SIG-M5 treated with dmso at 0.1 percent for 504 hours (cell line): ENCODE results near the gene ST7L.

Experiments
- DNase-seq: peaks from one replicate; lab custom pipeline; 2025; ENCODE audit not compliant: unreplicated experiment; lab: John Stamatoyannopoulos, UW

ST7L gene

DNA sequence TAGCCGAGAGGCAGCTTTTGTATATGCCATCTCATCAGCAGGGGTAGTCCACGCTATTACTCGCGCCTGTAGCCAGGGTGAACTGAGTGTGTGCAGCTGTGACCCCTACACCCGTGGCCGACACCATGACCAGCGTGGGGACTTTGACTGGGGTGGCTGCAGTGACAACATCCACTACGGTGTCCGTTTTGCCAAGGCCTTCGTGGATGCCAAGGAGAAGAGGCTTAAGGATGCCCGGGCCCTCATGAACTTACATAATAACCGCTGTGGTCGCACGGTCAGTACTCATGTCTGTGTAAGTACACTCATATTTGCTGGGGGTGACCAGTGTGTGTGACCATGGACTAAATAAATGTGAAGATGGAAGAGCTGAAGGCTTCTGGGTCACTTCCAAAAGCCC lies 102.8 kb downstream of the ST7L start:
- DNase-seq, result no peak

DNA sequence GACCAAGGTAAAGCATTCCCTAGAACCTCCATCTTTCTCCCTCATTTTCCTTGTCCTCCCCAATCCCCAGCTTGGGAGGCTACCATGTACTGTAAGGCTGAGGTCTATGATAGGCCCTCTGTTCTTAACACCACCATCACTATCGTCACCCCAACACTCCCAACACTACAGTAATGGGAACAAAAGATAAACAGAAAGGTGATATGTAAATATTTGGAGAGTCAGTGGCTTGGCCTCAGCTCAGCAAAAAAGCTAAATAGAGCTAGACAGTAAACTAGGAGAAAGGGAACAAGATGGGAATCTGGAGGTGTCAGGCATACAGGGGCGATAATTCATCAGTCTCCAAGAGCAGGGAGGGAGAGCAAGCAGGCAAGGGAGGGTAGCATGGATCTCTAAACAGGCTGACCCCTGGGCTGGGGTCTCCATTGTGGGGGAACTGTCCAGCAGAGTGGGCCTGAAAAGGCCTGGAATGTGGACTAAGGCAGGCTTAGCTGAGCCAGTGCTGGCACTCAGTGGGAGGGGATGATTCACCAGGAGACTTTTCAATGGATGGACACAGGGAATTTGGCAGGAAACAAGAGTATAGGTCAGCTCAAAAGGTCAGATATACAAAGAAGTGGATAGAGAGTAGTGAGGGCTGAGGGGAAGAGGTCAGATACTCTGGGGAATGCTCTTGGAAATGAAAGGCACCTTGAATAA lies 103.5 kb downstream of the ST7L start:
- no peak for DNase-seq

DNA sequence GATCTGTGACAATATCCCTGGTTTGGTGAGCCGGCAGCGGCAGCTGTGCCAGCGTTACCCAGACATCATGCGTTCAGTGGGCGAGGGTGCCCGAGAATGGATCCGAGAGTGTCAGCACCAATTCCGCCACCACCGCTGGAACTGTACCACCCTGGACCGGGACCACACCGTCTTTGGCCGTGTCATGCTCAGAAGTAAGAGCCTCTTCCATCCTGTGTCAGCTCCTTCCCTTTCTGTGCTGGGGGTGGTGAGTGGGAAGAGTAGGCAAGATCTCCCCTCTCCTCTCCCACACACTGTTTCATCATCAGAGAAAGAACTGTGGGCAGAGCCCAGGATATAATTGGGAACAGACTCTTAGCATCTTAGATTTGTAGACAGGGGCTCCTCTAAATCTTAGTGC lies 104.0 kb downstream of the ST7L start:
- no peak for DNase-seq

DNA sequence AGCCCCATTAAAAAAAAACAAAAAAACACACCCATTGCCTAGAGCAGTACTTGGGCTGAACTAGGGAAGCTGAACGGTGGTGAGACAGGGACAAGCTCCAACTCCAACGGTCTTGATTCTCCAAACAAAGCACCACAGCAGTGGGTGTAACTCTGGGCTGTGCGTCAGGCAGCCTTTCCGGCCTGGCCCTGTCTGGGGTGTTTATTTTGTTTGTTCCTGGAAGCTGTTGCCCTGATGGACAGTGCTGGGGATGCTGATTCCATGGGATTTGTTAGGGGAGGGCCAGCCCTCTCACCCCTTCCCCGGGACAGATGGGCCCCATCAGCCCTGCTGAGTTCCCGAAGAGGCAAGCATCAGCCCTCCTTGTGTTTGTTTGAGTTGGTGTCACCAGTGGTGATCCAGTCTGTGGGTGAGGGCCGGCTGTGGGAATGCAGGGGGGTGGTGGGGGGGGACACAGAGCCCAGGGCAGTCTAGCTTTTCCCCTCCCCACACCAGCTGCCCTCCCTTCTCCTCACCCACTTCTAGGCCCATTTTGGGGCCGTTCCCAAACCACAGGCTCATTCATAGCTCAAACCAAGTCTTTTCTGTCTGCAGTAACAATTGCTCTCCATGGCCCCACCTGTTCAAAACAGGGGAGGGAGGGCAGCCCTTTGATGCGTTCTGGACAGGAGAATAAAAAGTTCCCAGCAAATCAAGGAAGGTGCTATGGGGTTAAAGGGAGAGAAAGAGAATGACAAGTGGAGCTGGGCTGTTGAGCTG lies 105.7 kb downstream of the ST7L start:
- no peak for DNase-seq

DNA sequence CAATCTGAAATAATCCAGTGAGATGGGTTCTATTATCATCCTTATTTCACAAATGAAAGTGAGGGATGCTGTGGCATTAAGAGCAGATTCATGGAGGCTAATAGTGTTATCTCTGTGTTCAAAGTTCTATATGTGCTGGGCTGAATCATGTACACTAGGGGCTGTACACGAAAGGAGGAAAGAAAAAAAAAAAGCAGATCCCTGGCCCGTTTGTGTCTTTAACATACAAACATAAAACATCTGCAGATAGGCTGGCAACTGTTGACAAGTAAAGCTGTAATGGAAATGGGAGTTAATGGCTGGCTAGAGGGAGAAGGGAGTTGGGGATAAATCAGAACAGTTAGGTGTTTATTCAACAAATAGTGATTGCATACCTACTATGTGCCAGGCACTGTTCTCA lies 107.0 kb downstream of the ST7L start:
- no peak for DNase-seq

DNA sequence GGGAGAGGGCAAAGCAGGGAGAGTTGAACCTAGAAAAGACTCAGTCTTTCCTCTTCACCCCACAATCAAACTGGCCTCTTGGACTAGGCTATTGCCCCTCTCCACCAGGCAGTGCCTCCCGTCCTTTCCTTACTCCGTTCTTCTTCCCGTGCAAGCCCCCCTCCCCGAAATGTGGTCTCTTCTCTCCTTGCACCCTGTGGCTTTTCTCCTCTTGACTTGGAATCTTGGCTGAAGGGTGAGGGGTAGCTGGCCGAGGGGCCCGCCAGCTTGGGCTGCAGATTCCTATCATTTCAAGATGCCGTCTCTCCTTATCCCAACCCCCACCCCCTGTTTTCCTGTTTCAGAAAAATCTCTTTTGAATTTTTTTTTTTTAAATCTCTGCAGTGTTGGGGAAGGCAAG lies 108.6 kb downstream of the ST7L start:
- DNase-seq, result no peak

DNA sequence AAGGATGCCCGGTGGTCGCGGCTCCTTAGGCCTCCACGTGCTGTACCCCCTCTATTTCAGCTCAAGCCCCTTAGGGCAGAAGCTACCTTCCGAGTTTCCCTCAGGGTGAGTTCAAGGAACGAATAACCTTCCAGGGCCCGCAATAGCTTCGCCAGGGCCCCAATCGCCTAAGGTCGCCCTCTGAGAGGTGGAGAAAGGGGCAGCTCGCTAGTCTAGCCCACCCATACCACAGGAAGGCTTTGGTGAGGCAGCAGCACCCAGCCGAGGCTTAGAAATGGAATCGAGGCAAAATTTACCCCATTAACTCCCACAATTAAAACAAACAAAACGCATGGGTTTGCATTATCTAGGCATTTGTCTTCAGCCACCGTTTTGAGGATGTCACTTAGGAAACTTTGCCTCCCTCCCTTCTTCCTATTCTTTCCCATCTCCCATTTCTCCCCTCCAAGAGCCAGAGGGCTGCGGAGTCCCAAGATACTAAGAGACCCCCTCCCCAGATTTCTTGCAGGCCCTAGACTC lies 109.2 kb downstream of the ST7L start:
- DNase-seq, result no peak

DNA sequence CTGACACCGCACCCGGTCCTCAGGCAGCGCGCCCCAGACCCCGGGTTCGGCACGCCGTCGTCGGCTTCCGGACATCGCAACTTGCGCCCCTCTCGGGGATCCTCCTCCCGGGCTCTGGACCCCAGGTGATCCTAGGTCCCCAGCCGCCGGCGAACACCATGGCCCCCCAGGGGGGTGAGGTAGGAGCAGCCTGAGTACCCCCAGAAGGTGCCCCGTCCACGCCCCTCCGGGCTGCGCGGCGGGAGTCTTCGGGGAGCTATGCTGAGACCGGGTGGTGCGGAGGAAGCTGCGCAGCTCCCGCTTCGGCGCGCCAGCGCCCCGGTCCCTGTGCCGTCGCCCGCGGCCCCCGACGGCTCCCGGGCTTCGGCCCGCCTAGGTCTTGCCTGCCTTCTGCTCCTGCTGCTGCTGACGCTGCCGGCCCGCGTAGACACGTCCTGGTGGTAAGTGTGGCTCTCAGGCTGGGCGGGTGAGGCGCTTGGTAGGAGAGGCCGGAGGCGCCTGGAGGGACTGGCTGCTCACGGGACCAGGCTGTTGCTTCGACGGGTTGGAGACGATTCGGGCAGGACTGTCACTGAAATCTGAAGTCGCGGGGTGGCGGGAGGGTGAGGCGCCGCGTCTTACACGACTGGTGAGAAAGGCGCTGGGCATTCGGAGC lies 109.8 kb downstream of the ST7L start:
- no peak for DNase-seq

DNA sequence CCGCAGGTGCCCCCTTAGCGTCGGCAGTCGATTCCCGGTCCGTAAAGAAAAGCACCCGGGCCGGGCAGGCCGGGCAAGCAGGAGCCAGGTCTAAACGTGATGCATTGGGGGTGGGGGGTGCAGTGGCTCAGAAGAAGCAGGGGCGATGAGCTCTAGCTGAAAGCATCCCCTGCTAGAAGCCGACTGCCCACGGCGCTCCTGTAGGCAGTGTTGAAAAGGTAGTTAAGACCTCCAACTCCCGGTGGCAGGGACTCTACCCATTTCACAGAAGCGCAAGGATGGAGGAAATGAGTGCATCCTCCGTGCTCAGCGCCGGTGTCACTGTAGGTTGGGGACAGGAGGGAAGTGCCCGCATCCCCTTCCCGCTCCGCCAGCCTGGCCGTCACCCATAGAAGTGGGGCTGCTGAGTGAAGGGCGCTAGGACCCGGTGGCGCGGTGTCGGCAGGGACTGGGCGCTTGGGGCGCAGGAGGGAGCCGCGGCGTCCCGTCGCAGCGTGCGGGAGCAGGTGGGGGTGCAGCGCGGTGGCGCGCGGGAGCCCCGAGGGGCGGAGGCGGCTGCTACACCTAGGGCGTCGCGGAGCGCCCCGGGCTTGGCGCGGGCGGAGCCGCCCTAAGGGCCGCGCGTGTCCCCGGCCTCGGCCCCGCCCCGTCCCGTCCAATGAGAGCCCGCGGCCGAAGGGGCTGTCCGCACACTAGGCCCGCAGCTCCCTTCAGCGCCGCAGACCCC lies 110.5 kb downstream of the ST7L start, which contains the start of gene WNT2B:
WNT2B (plus strand) TSS at position 688 of the 727 bp plus-strand sequence. CDS start 298 bp downstream, outside the sequence.
- peak; percentile 18 for DNase-seq

DNA sequence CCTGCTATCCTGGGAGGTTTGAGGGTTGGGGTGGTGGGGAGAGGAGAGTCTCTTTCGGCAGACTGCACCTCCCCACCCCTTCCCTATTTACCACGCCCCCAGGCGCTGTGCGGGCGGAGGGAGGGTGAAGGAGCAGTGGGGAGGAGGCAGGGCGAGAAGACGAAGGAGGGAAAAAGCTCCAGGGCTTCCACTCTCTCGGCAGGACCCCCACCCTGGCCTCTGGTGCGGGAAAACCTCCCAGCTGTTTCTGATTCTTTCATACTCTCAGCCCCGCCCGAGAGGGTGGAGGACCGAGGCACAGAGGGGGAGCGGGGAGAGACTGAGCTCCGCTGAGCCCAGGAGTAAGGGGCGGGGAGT lies 111.0 kb downstream of the ST7L start:
- no peak for DNase-seq

DNA sequence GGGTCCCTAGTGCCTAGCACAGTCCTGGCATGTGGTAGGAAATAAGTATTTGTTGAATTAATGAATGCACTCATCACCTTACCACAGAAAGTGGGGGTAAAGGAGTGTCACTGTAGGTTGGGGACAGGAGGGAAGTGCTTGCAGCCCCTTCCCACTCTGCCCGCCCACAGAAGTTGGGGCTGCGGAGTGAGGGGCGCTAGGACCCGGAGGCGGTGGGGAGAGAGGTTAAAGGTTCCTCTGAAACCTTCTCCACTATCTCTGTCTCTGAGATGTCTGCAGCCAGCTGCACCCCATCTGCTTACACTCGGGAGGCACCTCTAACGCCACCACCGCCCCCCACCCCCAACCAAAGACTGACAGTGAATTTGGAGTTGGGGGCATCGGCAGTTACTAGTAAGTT lies 111.6 kb downstream of the ST7L start:
- no peak for DNase-seq

DNA sequence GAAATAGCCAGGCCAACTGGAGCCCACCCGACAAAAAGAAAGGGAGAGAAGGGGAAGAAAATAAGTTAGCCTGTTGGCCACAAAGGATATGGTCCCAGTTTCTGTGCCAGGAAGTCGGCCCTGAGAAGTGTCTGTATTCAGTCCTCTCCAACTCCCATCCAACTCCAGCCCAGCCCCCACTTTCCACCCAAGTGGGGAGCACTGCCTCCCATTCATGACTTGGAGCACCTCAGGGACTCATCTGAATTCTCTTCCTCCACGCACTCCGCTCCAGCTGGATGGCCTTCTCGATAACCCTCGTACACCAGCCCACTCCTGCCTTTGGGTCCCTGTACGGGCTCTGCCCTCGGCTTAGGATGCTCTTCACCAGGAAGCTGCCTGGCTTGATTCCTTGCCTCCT lies 112.2 kb downstream of the ST7L start:
- no peak for DNase-seq

DNA sequence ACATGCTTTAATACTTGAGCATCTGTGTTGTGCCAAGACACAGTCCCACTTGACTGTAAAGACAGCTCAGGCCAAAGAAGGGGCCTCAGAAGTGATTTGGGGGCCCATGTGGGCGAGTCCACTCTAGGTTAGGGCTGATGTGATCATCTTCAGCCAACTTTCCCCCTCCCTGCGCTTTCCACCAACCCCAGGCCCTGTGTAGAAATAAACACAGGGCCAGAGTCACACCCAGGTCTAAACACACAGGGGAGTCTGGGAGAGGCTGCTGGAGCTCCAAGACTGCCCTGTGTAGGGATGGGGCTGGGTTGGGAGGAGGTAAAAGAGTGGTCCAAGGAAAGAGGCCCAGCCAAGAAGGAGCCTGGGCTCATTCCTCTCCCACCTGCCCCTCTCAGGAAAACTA lies 112.6 kb downstream of the ST7L start:
- DNase-seq, result no peak

DNA sequence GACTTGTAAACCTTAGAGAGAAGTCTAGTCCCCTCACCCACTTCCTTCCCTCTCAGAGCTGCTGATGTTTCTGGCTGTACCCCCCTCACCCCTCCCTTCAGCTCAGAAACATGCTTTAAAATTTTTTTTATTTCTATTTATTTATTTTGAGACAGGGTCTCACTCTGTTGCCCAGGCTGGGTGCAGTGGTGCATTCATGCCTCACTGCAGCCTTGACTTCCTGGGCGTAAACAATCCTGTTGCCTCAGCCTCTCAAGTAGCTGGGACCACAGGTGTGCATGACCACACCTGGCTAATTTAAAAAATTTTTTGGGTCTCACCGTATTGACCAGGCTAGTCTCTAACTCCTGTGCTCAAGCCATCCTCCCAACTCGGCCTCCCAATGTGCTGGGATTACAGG lies 113.1 kb downstream of the ST7L start:
- no peak for DNase-seq

DNA sequence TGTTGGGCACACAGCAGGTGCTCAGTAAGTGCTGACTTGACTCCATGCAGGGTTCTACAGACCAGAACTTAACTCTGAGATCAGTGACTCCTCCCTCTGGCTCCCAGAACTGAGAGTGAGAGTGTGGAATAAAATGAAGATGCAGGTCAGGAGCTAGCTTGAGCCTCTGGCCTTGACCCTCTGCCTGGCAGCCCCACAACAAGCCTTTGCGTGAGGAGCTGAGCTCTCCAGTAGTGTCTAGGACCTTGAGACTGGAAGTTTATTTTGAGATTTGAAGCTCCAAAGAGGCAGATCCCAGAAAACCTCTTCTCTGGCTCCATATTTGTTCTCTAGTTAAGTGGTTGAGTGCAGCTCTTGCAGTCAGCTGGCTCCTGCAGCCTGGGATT lies 113.5 kb downstream of the ST7L start:
- no peak for DNase-seq

DNA sequence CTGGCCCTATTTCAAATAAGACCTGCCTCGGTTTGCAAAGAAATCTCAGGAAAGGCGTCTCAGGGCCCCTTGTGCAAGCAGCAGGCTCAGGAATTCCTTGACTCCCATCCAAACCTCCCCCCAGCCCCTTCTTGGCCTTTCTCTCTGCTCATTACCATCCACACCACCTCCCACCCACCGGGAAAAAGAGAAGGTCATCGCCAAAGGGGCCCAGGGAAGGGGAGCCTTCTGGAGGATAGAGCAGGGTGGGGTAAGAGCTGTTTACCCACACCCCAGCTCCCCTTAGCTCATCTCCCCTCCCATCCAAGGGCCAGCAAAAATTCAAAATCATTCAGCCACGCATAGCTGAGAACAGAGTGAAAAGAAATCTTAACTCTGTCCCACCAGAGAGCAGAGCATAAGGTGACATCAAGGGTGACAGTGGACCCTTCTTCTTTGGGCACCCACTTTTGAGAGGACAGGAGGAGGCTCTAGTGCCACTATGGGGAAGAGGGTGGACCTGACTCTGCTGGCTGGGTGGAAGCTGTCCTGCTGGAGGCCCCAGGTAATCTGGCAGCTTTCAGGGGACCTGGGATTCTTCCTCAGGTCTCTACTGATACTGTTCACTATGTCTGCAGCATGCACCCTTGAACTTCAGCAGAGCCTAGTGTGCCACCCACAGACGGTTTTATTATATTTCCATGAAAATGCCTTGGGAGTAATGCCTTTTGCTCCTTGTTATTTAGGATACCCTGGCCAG lies 114.1 kb downstream of the ST7L start:
- DNase-seq, result no peak

DNA sequence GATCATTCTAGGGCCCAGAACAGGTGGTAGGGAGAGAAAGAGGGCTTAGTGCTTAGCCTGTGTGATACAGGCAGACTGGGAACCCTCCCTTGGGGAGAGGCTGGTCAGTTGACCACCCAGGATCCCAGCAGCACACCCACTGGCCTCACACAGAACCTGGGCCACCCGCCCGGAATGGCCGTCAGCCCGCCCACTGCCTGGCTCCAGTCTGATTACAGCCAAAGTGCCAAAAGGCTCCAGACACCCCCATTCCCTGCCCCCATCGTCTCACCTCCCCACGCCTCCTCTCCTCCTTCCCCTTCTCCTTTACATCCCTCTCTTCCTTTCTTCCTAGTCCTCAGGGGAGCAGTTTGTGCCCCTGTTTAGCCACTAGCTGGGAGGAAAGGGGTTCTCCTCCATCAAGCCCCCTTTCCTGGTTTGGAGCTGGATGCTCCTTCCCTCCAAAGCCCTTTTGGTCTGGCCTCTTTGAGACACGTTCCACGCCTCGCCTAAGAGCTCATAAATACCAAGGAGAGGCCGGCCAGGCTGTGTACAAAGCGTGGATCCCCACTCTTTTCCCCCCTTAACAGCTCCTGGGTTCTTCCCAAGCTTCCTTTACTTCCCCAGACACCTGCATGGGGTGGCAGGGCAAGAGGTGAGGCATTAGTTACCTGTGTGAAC lies 114.8 kb downstream of the ST7L start:
- no peak for DNase-seq

DNA sequence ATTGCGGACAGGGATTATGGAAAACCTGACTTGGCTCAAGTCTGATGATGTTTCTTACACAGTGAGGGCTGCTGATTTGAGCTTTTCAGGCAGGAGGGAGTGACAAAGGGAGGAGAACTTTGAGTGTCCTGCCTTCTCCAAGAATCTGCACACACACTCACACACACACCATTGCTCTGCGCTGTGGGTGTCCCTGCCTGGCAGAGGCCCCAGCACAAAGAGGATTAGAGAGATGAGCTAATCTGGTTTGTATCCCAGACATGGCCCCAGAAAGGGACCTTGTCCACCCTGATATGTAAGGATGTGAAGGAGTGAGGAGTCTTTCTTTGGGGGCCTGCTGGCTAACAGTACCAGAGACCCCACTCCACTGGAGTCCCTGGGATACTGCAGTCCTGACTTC lies 116.1 kb downstream of the ST7L start:
- DNase-seq, result no peak

DNA sequence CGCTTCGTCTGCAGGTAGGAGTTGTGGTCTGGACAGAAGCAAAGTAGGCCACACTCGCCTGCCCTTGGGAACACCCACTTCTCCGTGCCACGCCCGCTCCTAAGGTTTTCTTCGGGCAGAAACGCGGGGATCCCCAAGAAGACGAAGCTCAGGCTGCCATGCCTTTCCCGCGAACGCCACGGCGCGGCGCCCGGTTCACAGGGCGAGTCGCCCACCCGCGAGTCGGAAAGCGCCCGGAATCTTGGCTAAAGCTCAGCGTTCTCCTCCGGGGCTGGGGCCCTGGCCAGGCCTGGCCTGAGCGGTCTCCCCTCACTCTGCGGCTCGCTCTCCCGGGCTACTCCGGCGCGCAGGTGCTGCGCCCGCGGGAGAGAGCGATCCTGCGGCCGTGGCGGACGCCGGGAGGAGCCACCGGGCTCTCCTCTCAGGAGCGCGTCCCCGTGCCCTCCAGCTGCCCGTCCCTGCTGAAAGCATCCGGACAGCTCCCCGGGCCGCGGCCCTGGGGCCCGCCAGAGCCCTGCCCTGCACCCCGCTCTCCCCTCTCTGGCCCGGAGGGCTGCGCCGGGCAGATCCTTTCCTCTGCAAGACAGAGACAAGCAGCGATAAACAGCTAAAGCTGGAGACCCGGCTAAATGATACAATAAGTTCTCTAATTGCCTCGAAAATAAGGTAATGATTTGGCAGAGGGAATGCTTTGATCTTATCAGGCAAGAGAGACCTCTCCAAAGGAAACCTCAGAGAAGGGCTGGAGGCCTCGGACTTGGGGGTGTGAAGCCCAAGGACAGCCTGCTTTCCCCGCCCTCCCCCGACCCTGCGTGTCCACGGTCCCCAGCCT lies 116.9 kb downstream of the ST7L start:
- DNase-seq, result peak; percentile 11
